Endothelial cell of umbilical vein (primary cell): ENCODE data around the gene GPANK1.

ENCODE experiments used
- POLR2A ChIP-seq: IDR thresholded peaks from 2 replicates; pipeline ENCODE4 v1.6.1; 2012; ENCODE audit warnings: low read depth, mild to moderate bottlenecking, control low read depth, low read length
- TF ChIP-seq, protein P1 (sequence below), 2 donors: IDR thresholded peaks; 1 replicate in 1 of 2; 2 replicates in 1 of 2; pipeline ENCODE4 v1.5.1; 2011; ENCODE audit warnings: low read length in 2 of 2, mild to moderate bottlenecking in 2 of 2, moderate library complexity in 2 of 2, control low read depth in 1 of 2, inconsistent platforms in 1 of 2, low read depth in 1 of 2; ENCODE audit not compliant: insufficient read depth in 1 of 2; ENCODE audit errors: extremely low read depth in 1 of 2

DNA sequence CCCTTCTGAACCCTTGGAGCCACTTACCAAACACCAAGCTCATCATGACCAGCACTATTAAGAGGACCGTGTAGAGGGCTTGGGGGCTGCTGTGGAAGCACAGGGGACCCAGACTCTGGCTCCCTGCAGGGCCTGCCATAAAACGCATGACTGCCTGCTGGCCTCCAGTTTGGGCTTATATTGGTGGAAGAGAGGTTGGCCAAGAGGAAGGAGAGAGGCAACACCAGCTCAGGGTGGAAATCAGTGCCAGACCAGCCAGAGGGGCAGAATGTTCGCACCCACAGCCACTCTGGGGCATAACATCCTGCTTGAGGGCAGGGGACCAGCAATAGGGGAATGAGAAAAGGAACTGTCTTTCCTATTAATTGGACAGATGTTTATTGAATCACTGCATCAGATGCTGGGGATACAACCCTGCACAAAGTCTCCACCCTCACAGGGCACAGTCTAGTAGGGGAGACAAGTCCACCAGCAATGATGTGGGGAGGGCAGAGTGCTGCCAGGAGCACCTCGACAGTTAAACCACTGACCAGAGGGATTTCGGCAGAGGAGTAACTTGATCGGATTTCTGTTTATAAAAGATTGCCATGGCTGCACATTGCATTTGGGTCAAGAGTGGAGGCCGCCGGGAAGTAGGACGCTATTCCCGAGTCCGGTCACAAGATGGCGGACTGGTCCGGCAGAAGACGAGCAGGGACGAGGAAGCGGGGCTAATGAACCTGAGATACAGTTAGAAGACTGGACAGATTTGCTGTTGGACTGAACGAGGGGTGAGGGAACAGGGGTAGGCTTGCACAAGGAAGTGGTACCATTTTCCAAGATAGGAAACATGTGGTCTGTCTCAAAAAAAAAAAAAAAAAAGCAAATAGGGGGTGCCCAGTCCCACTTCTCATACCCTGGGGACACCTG lies 15.7 kb upstream of the GPANK1 start, which contains the start of gene LY6G5C:
- no peak for TF ChIP-seq POLR2A
- TF ChIP-seq, protein P1, sequence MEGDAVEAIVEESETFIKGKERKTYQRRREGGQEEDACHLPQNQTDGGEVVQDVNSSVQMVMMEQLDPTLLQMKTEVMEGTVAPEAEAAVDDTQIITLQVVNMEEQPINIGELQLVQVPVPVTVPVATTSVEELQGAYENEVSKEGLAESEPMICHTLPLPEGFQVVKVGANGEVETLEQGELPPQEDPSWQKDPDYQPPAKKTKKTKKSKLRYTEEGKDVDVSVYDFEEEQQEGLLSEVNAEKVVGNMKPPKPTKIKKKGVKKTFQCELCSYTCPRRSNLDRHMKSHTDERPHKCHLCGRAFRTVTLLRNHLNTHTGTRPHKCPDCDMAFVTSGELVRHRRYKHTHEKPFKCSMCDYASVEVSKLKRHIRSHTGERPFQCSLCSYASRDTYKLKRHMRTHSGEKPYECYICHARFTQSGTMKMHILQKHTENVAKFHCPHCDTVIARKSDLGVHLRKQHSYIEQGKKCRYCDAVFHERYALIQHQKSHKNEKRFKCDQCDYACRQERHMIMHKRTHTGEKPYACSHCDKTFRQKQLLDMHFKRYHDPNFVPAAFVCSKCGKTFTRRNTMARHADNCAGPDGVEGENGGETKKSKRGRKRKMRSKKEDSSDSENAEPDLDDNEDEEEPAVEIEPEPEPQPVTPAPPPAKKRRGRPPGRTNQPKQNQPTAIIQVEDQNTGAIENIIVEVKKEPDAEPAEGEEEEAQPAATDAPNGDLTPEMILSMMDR (IDR thresholded peaks at IDR 0.05; ENCODE audit: extremely low read depth in 1 of 2, insufficient read depth in 1 of 2, low read depth in 1 of 2, low read length in 2 of 2), result peak; percentile 60 to 66
